SK-N-SH (cell line): ENCODE results near the gene NPAT. TPM values are rescaled to one million over a fixed set of nuclear protein-coding genes. Genes with fewer than 3 reads are reported as not detected.
A peak's percentile ranks its signal among the peaks of the same experiment; 100 is the strongest.
"Not testable (repeated sequence)": the region's sequence is repeated elsewhere in the genome, so short reads cannot be mapped to it uniquely, and the experiment has no call there.

ENCODE experiments used
- CTCF ChIA-PET: fragments of 300-600, 350-600 bp; formaldehyde crosslinking; extraction: SDS; loops from one replicate; lab custom pipeline; 2021; lab: Yijun Ruan, JAX
- POLR2A ChIA-PET: fragments of 350-600 bp; sonication (Branson Sonifier 250); formaldehyde crosslinking; extraction: SDS; loops from one replicate; lab custom pipeline; 2020; ENCODE audit warnings: antibody characterized with exemption, inconsistent platforms; lab: Yijun Ruan, JAX
- DNase-seq: peaks from one replicate; pipeline ENCODE4 v3.0.0; 2012
- H2AFZ ChIP-seq: fragments of 200-600 bp; sonication (generic); 2 replicates; pipeline ENCODE4 v1.8.1; 2016; ENCODE audit warnings: antibody characterized with exemption, mild to moderate bottlenecking, low read depth
- H3F3A ChIP-seq: fragments of 200-600 bp; sonication (generic); replicated peaks from 2 replicates; pipeline ENCODE3; 2016; ENCODE audit warnings: antibody characterized with exemption, mild to moderate bottlenecking; ENCODE audit not compliant: insufficient read depth
- H3K27ac ChIP-seq, 2 experiments: fragments of 200-500 bp in 1 of 2; fragments of 200-600 bp in 1 of 2; sonication (Bioruptor generic) in 1 of 2; sonication (generic), shearing (Covaris generic) in 1 of 2; 2 replicates each; pipeline versions ENCODE4 v1.5.1 to v1.6.1; 2014 to 2016; ENCODE audit warnings: low read depth in 2 of 2, inconsistent platforms in 1 of 2, low read length in 1 of 2, mild to moderate bottlenecking in 1 of 2, mixed read lengths in 1 of 2
- H3K27me3 ChIP-seq: fragments of 200-600 bp; sonication (generic), shearing (Covaris generic); 2 replicates; pipeline ENCODE4 v1.6.1; 2016; ENCODE audit warnings: mixed run types; ENCODE audit not compliant: insufficient read depth
- H3K36me3 ChIP-seq, 2 experiments: fragments of 200-500 bp in 1 of 2; fragments of 200-600 bp in 1 of 2; sonication (Bioruptor generic) in 1 of 2; sonication (generic) in 1 of 2; replicated peaks in 1 of 2; 2 replicates each; pipeline versions ENCODE3 to v1.5.1; 2014 to 2016; ENCODE audit warnings: low read length in 1 of 2, mild to moderate bottlenecking in 1 of 2; ENCODE audit not compliant: insufficient read depth in 2 of 2, control insufficient read depth in 1 of 2
- H3K4me1 ChIP-seq, 2 experiments: fragments of 200-500 bp in 1 of 2; fragments of 200-600 bp in 1 of 2; sonication (Bioruptor generic) in 1 of 2; sonication (generic), shearing (Covaris generic) in 1 of 2; 2 replicates each; pipeline versions ENCODE4 v1.5.1 to v1.6.1; 2014 to 2016; ENCODE audit warnings: low read depth in 1 of 2, low read length in 1 of 2, mixed run types in 1 of 2; ENCODE audit not compliant: insufficient read depth in 2 of 2, control insufficient read depth in 1 of 2
- H3K4me2 ChIP-seq: fragments of 200-600 bp; sonication (generic), shearing (Covaris generic); 2 replicates; pipeline ENCODE4 v1.6.1; 2017; ENCODE audit warnings: mixed run types
- H3K4me3 ChIP-seq, 2 experiments: fragments of 200-500 bp in 1 of 2; fragments of 200-600 bp in 1 of 2; sonication (Bioruptor generic) in 1 of 2; sonication (generic), shearing (Covaris generic) in 1 of 2; 2 replicates each; pipeline versions ENCODE4 v1.5.1 to v1.8.1; 2014 to 2016; ENCODE audit warnings: low read depth in 2 of 2, inconsistent platforms in 1 of 2, low read length in 1 of 2, mild to moderate bottlenecking in 1 of 2, mixed read lengths in 1 of 2, moderate library complexity in 1 of 2
- H3K79me2 ChIP-seq: fragments of 200-600 bp; sonication (generic); 2 replicates; pipeline ENCODE4 v1.8.1; 2017; ENCODE audit warnings: mild to moderate bottlenecking; ENCODE audit not compliant: insufficient read depth
- H3K9ac ChIP-seq: fragments of 200-600 bp; sonication (generic); 2 replicates; pipeline ENCODE4 v1.6.1; 2017; ENCODE audit warnings: mixed run types
- H3K9me2 ChIP-seq: fragments of 200-600 bp; sonication (generic); 2 replicates; pipeline ENCODE4 v1.6.1; 2017; ENCODE audit warnings: mixed run types
- H3K9me3 ChIP-seq: fragments of 200-600 bp; sonication (generic); 2 replicates; pipeline ENCODE4 v1.6.1; 2017; ENCODE audit warnings: mixed run types, mild to moderate bottlenecking, moderate library complexity
- H4K20me1 ChIP-seq: fragments of 200-600 bp; sonication (generic); 2 replicates; pipeline ENCODE4 v1.6.1; 2017; ENCODE audit warnings: mild to moderate bottlenecking, mixed run types; ENCODE audit not compliant: insufficient read depth
- CHD2 ChIP-seq: fragments of 150-350 bp; IDR thresholded peaks from 2 replicates; pipeline ENCODE4 v1.6.1; 2018; ENCODE audit warnings: low read length; ENCODE audit not compliant: partially characterized antibody
- CTCF ChIP-seq: fragments of 200-600 bp; sonication (generic); IDR thresholded peaks from 2 replicates; pipeline ENCODE4 v1.6.1; 2017; ENCODE audit warnings: antibody characterized with exemption, mild to moderate bottlenecking, moderate library complexity
- ELF1 ChIP-seq: IDR thresholded peaks from 2 replicates; pipeline ENCODE4 v1.4.0; 2012
- JUND ChIP-seq: IDR thresholded peaks from 2 replicates; pipeline ENCODE4 v1.4.0; 2012
- MAX ChIP-seq: IDR thresholded peaks from 2 replicates; pipeline ENCODE4 v1.4.0; 2012; ENCODE audit warnings: low read depth
- MXI1 ChIP-seq: IDR thresholded peaks from 2 replicates; pipeline ENCODE4 v1.6.1; 2012; ENCODE audit warnings: mild to moderate bottlenecking, low read depth, low read length, improper control_type of control experiment
- NFIC ChIP-seq: IDR thresholded peaks from 2 replicates; pipeline ENCODE4 v1.4.0; 2012; ENCODE audit warnings: borderline replicate concordance
- NRF1 ChIP-seq: IDR thresholded peaks from 2 replicates; pipeline ENCODE4 v1.6.1; 2012; ENCODE audit warnings: low read depth, mild to moderate bottlenecking, low read length
- PBX3 ChIP-seq: IDR thresholded peaks from 2 replicates; pipeline ENCODE4; 2012
- POLR2AphosphoS5 ChIP-seq: IDR thresholded peaks from 2 replicates; pipeline ENCODE4 v1.6.1; 2012; ENCODE audit warnings: low read depth, low read length
- RCOR1 ChIP-seq: fragments of 150-350 bp; IDR thresholded peaks from 2 replicates; pipeline ENCODE4 v1.6.1; 2017; ENCODE audit warnings: antibody characterized with exemption, low read length
- RFX5 ChIP-seq: IDR thresholded peaks from 2 replicates; pipeline ENCODE4 v1.6.1; 2012; ENCODE audit warnings: mild to moderate bottlenecking, improper control_type of control experiment, low read length
- SIN3A ChIP-seq: IDR thresholded peaks from 2 replicates; pipeline ENCODE4 v1.6.1; 2012; ENCODE audit warnings: low read depth, mild to moderate bottlenecking, low read length, moderate library complexity, borderline replicate concordance
- SMC3 ChIP-seq: IDR thresholded peaks from 2 replicates; pipeline ENCODE4 v1.6.1; 2012; ENCODE audit warnings: low read depth, low read length, improper control_type of control experiment
- TAF1 ChIP-seq: IDR thresholded peaks from 2 replicates; pipeline ENCODE4 v1.6.1; 2012; ENCODE audit warnings: low read depth, mild to moderate bottlenecking, low read length, moderate library complexity, borderline replicate concordance
- TCF12 ChIP-seq: IDR thresholded peaks from 2 replicates; pipeline ENCODE4 v1.4.0; 2012
- TEAD4 ChIP-seq: IDR thresholded peaks from 2 replicates; pipeline ENCODE4 v1.4.0; 2012; ENCODE audit warnings: mild to moderate bottlenecking, borderline replicate concordance; ENCODE audit not compliant: insufficient read depth
- USF1 ChIP-seq: IDR thresholded peaks from 2 replicates; pipeline ENCODE4 v1.4.0; 2012; ENCODE audit warnings: low read depth, borderline replicate concordance
- YY1 ChIP-seq: IDR thresholded peaks from 2 replicates; pipeline ENCODE4 v1.4.0; 2012; ENCODE audit warnings: low read depth, mild to moderate bottlenecking
- WGBS: methylation state at CpG from one replicate; pipeline ENCODE4 v1.1.6; 2017; ENCODE audit warnings: low lambda C conversion rate; 5-methylcytosine and 5-hydroxymethylcytosine counted together
- polyA plus RNA-seq, 3 experiments: library from polyadenylated mRNA; depleted of rRNA; stranded (reverse); fragments of >200 nt; gene quantifications; 2 replicates each; pipeline ENCODE4 v1.2.3, GENCODE V29; 2012

NPAT gene
- polyA plus RNA-seq, 1 of the 3 experiments (the other 2 are of a cell fraction) = 2.1 TPM

- Histone ChIP-seq H3K4me1 (peaks cover 0 to 22% of the 10 kb centered on the region in 2 experiments; a peak in 3 of 4 replicates), H3K4me3 (peak within 1 kb of the TSS; percentile 68 to 89), H2AFZ (peak within 1 kb of the TSS; percentile 93), H3K27ac (peak within 1 kb of the TSS; percentile 67 to 71), H3K9ac (peak within 1 kb of the TSS; percentile 84), H3K4me2 (peak within 1 kb of the TSS; percentile 95), H4K20me1 (no peaks in the 10 kb centered on the region), H3K79me2 (peaks cover 49% of the 10 kb centered on the region), H3F3A (peaks cover 10% of the 10 kb centered on the region), H3K36me3 (no peaks in the 10 kb centered on the region), H3K27me3 (no peaks in the 10 kb centered on the region), H3K9me3 (no peaks in the 10 kb centered on the region), H3K9me2 (no peaks in the 10 kb centered on the region)
- WGBS = under 1% methylated on average over 27 of the region's 73 CpGs
- CTCF ChIA-PET = interaction anchor here (1.0 to 1.2 kb wide), 4 partner anchors 22 to 527 kb away, joined by 3 to 4 read pairs (median 4); partner anchors contain the start of genes ATM and NPAT
- POLR2A ChIA-PET = no interaction called here
- DNase-seq = peak; percentile 96
- TF ChIP-seq POLR2AphosphoS5 (peak; percentile 80; the same call in 1 of the 2 replicates), NFIC (peak; percentile 91), SMC3 (no peak), MAX (peak; percentile 93), TAF1 (peak; percentile 73), MXI1 (peak; percentile 97), CHD2 (peak; percentile 71), YY1 (no peak), RFX5 (no peak), ELF1 (no peak), RCOR1 (no peak), NRF1 (no peak), CTCF (peak; percentile 17; the same call in 1 of the 2 replicates), SIN3A (peak; percentile 22; the same call in 1 of the 2 replicates), PBX3 (peak; percentile 32; the same call in 1 of the 2 replicates), TCF12 (no peak), JUND (no peak), TEAD4 (no peak), USF1 (no peak; the same call in none of the 2 replicates)
These were observed 100.9 kb downstream of the NPAT start, which contains the start of gene ACAT1 for GRCh38 chr11:108121274-108122155. Gene ACAT1, plus strand, starts transcription at chr11:108121567. Its CDS starts 40 bp downstream, at chr11:108121607.

GRCh38 chr11:108120936-108121273, 101.5 kb downstream of the NPAT start:
- CTCF ChIA-PET, H4K20me1 ChIP-seq: not testable (repeated sequence)
- H3K27ac ChIP-seq = peak overlapping the region; percentile 7 to 17; a peak in 1 of 4 replicates

More at GRCh38 chr11:108120936-108121273, 101.5 kb downstream of the NPAT start:
- WGBS = 48% methylated on average over 7 of the region's 7 CpGs
- DNase-seq, H3F3A ChIP-seq, POLR2A ChIA-PET, H3K9me2 ChIP-seq, H3K36me3 ChIP-seq, H3K9me3 ChIP-seq, H3K27me3 ChIP-seq: not testable (repeated sequence)
- H2AFZ ChIP-seq = peak overlapping the region; percentile 93; the same call in 1 of the 2 replicates
- H3K9ac ChIP-seq = peak overlapping the region; percentile 84; the same call in 1 of the 2 replicates
- peak overlapping the region; percentile 68 to 89 for H3K4me3 ChIP-seq
- H3K79me2 ChIP-seq = peaks cover 43% of the 10 kb centered on the region
- H3K4me1 ChIP-seq = peaks cover 0 to 22% of the 10 kb centered on the region in 2 experiments; a peak in 3 of 4 replicates
- peak overlapping the region; percentile 95 for H3K4me2 ChIP-seq
